Activated CD8-positive, alpha-beta memory T cell treated with anti-CD3 and anti-CD28 coated beads, Interleukin-2, amount 50 U/mL, for 24 hours (primary cell): ENCODE results near the gene DND1.
"Not testable (repeated sequence)": the region's sequence is repeated elsewhere in the genome, so short reads cannot be mapped to it uniquely, and the experiment has no call there.

Source experiments
- DNase-seq: peaks from one replicate; pipeline ENCODE4 v3.0.0-alpha.2; 2020; ENCODE audit errors: extremely low read depth

The DND1 gene

GRCh38 chr5:140673187-140673976 lies at the start of gene DND1:
DND1 (minus strand) TSS chr5:140673576; CDS start chr5:140673542, 34 bp downstream.
- DNase-seq, result no peak

GRCh38 chr5:140721395-140721794 lies 48.0 kb upstream of the DND1 start:
- DNase-seq, result not testable (repeated sequence)

GRCh38 chr5:140720738-140721137 lies 47.4 kb upstream of the DND1 start:
- not testable (repeated sequence) for DNase-seq

- DNase-seq, result no peak
Observed at GRCh38 chr5:140718266-140718592, 44.9 kb upstream of the DND1 start.

- not testable (repeated sequence) for DNase-seq
Observed at GRCh38 chr5:140716238-140716637, 42.9 kb upstream of the DND1 start.

- no peak for DNase-seq
Observed at GRCh38 chr5:140713562-140714094, 40.3 kb upstream of the DND1 start.

GRCh38 chr5:140711794-140712193 lies 38.4 kb upstream of the DND1 start:
- DNase-seq, result no peak

- peak; percentile 71 for DNase-seq
Observed at GRCh38 chr5:140710899-140711552, 37.6 kb upstream of the DND1 start.

GRCh38 chr5:140708787-140709186 lies 35.4 kb upstream of the DND1 start:
- not testable (repeated sequence) for DNase-seq

- no peak for DNase-seq
Observed at GRCh38 chr5:140707812-140708211, 34.4 kb upstream of the DND1 start.

- DNase-seq, result peak; percentile 93
Observed at GRCh38 chr5:140700177-140701144, 27.1 kb upstream of the DND1 start, which contains the start of gene ZMAT2. ZMAT2 (plus strand) TSS chr5:140700447; CDS start chr5:140700461, 14 bp downstream.

GRCh38 chr5:140696891-140697492 lies 23.6 kb upstream of the DND1 start:
- no peak for DNase-seq

GRCh38 chr5:140694276-140694675 lies 20.9 kb upstream of the DND1 start:
- no peak for DNase-seq

GRCh38 chr5:140690941-140691924 lies 17.9 kb upstream of the DND1 start, which contains the start of the genes HARS1 and HARS2:
HARS1 (minus strand) TSS chr5:140691370; CDS start chr5:140691304, 66 bp downstream.
HARS2 (plus strand) TSS chr5:140691455; CDS start chr5:140691649, 194 bp downstream.
- peak; percentile 73 for DNase-seq

GRCh38 chr5:140690376-140690932 lies 17.1 kb upstream of the DND1 start:
- DNase-seq, result no peak

- DNase-seq, result no peak
Observed at GRCh38 chr5:140678993-140679392, 5.6 kb upstream of the DND1 start.

- no peak for DNase-seq
Observed at GRCh38 chr5:140677947-140678346, 4.6 kb upstream of the DND1 start.

- no peak for DNase-seq
Observed at GRCh38 chr5:140674629-140675028, 1.3 kb upstream of the DND1 start.

GRCh38 chr5:140674211-140674610 lies 835 bp upstream of the DND1 start:
- no peak for DNase-seq
